HepG2 (cell line): ENCODE data around the gene PAK3. TPM values are rescaled to one million over a fixed set of nuclear protein-coding genes. Genes with fewer than 3 reads are reported as not detected.

Experiments used
- ATAC-seq: fragments of 200-7000 bp; cut with Tn5 transposase; 3 replicates; pipeline ENCODE4 v1.9.1; 2020; ENCODE audit warnings: mild to moderate bottlenecking, moderate library complexity
- BruUV-seq: library from RNA; stranded (reverse); fragments of 400-500 nt; replicated peaks from 2 replicates; lab custom pipeline; 2021; lab: Mats Ljungman, UMichigan
- CTCF ChIA-PET: fragments of 300-600 bp; formaldehyde crosslinking; extraction: SDS; loops from one replicate; lab custom pipeline; 2021; ENCODE audit warnings: low total read pairs, inconsistent platforms, low intra/inter-chr PET ratio; lab: Yijun Ruan, JAX
- POLR2A ChIA-PET: fragments of 350-600 bp; sonication (Branson Sonifier 250); formaldehyde crosslinking; loops from one replicate; lab custom pipeline; 2020; ENCODE audit warnings: antibody characterized with exemption, inconsistent platforms; lab: Yijun Ruan, JAX
- DNase-seq: peaks from one replicate; pipeline ENCODE4 v3.0.0-alpha.2; 2015; ENCODE audit warnings: low spot score
- FAIRE-seq: peaks from 3 replicates; lab custom pipeline; 2011; peaks lifted over from hg19 to GRCh38; lab: Jason Lieb, UNC
- H2AFZ ChIP-seq: one replicate; pipeline ENCODE4 v1.6.1; 2011; ENCODE audit warnings: low read length, inconsistent platforms
- H3K27ac ChIP-seq: fragments of 300-600 bp; 3 replicates; pipeline ENCODE4 v1.8.0; 2011; ENCODE audit warnings: mixed run types, mild to moderate bottlenecking, mixed read lengths, low read length, inconsistent platforms; ENCODE audit not compliant: insufficient read depth; ENCODE audit errors: extremely low read length
- H3K27me3 ChIP-seq, 2 experiments: fragments of 200-600 bp in 1 of 2; 2 replicates in 1 of 2; 3 replicates in 1 of 2; pipeline versions ENCODE4 v1.6.0 to v1.8.0; 2011; ENCODE audit warnings: low read length in 2 of 2, mild to moderate bottlenecking in 2 of 2, moderate library complexity in 2 of 2, inconsistent platforms in 1 of 2; ENCODE audit not compliant: insufficient read depth in 2 of 2, control insufficient read depth in 1 of 2
- H3K36me3 ChIP-seq, 2 experiments: fragments of 200-600 bp in 1 of 2; replicated peaks in 1 of 2; 2 replicates in 1 of 2; 3 replicates in 1 of 2; pipeline versions ENCODE4 v1.5.1 to v1.8.0; 2011; ENCODE audit warnings: low read length in 2 of 2, inconsistent platforms in 1 of 2; ENCODE audit not compliant: insufficient read depth in 2 of 2, control insufficient read depth in 1 of 2
- H3K4me1 ChIP-seq: 2 replicates; pipeline ENCODE4 v1.5.1; 2012; ENCODE audit warnings: low read length, inconsistent platforms; ENCODE audit not compliant: insufficient read depth
- H3K4me2 ChIP-seq: 2 replicates; pipeline ENCODE4 v1.6.0; 2011; ENCODE audit warnings: low read depth, low read length, inconsistent platforms
- H3K4me3 ChIP-seq, 3 experiments: fragments of 200-600 bp in 1 of 3; sonication (generic), shearing (Covaris generic) in 1 of 3; replicated peaks in 1 of 3; 2 replicates each; pipeline ENCODE4 v1.5.1; 2011 to 2016; ENCODE audit warnings: low read length in 3 of 3, inconsistent platforms in 2 of 3, low read depth in 2 of 3, mild to moderate bottlenecking in 2 of 3, control low read depth in 1 of 3, mixed read lengths in 1 of 3; ENCODE audit not compliant: insufficient read depth in 1 of 3
- H3K79me2 ChIP-seq: one replicate; pipeline ENCODE4 v1.6.1; 2011; ENCODE audit warnings: low read length, inconsistent platforms; ENCODE audit not compliant: insufficient read depth
- H3K9ac ChIP-seq: 2 replicates; pipeline ENCODE4 v1.6.0; 2011; ENCODE audit warnings: mild to moderate bottlenecking, low read depth, low read length, inconsistent platforms; ENCODE audit not compliant: insufficient read depth
- H3K9me3 ChIP-seq: 2 replicates; pipeline ENCODE4 v1.5.1; 2012; ENCODE audit warnings: mild to moderate bottlenecking, low read length
- H4K20me1 ChIP-seq: 2 replicates; pipeline ENCODE4 v1.6.0; 2011; ENCODE audit warnings: inconsistent platforms, mild to moderate bottlenecking, low read length, moderate library complexity; ENCODE audit not compliant: insufficient read depth
- GATAD1 ChIP-seq: IDR thresholded peaks from 2 replicates; pipeline ENCODE4 v1.6.1; 2016; ENCODE audit warnings: missing genetic modification reagents, missing compliant biosample characterization
- HES4 ChIP-seq: sonication (generic); formaldehyde crosslinking; IDR thresholded peaks from 2 replicates; pipeline ENCODE4 v1.9.0; 2021; ENCODE audit warnings: mild to moderate bottlenecking, missing genetic modification reagents, borderline replicate concordance
- HNRNPH1 ChIP-seq: fragments of 200-400 bp; formaldehyde crosslinking; optimal IDR thresholded peaks from 2 replicates; pipeline ENCODE3; 2017; ENCODE audit warnings: mild to moderate bottlenecking, low read depth, low read length
- JUN ChIP-seq: sonication (generic); formaldehyde crosslinking; IDR thresholded peaks from 2 replicates; pipeline ENCODE4 v1.4.0; 2020; ENCODE audit warnings: mild to moderate bottlenecking, missing genetic modification reagents
- KAT8 ChIP-seq: IDR thresholded peaks from 2 replicates; pipeline ENCODE4 v1.6.1; 2016; ENCODE audit warnings: missing genetic modification reagents, missing compliant biosample characterization
- KDM2A ChIP-seq: sonication (generic); formaldehyde crosslinking; IDR thresholded peaks from 2 replicates; pipeline ENCODE4 v1.4.0; 2020; ENCODE audit warnings: low read depth, missing genetic modification reagents, borderline replicate concordance
- THAP11 ChIP-seq: IDR thresholded peaks from 2 replicates; pipeline ENCODE4 v1.6.1; 2016; ENCODE audit warnings: missing biosample characterization, missing genetic modification reagents
- U2AF1 ChIP-seq: fragments of 200-400 bp; formaldehyde crosslinking; optimal IDR thresholded peaks from 2 replicates; pipeline ENCODE3; 2017; ENCODE audit warnings: mild to moderate bottlenecking, low read depth, low read length
- ZBTB38 ChIP-seq: sonication (generic); formaldehyde crosslinking; IDR thresholded peaks from 2 replicates; pipeline ENCODE4 v1.5.1; 2020; ENCODE audit warnings: mild to moderate bottlenecking, missing genetic modification reagents
- ZMYM4 ChIP-seq: sonication (generic); formaldehyde crosslinking; IDR thresholded peaks from 2 replicates; pipeline ENCODE4 v1.8.1; 2023; ENCODE audit warnings: mild to moderate bottlenecking, missing genetic modification reagents
- ZNF101 ChIP-seq: sonication (generic); formaldehyde crosslinking; IDR thresholded peaks from 2 replicates; pipeline ENCODE4 v1.4.0; 2020; ENCODE audit warnings: mild to moderate bottlenecking, low read depth, missing genetic modification reagents, borderline replicate concordance
- ZNF3 ChIP-seq: IDR thresholded peaks from 2 replicates; pipeline ENCODE4 v1.7.0; 2017; ENCODE audit warnings: inconsistent platforms
- ZNF724P ChIP-seq: sonication (generic); formaldehyde crosslinking; IDR thresholded peaks from 2 replicates; pipeline ENCODE4 v1.8.0; 2022; ENCODE audit warnings: missing genetic modification reagents, borderline replicate concordance
- ZNF761 ChIP-seq: sonication (generic); formaldehyde crosslinking; conservative IDR thresholded peaks from 2 replicates; pipeline ENCODE4 v1.4.0; 2020; ENCODE audit warnings: mild to moderate bottlenecking, missing genetic modification reagents
- ZNF782 ChIP-seq: sonication (generic); formaldehyde crosslinking; IDR thresholded peaks from 2 replicates; pipeline ENCODE4 v1.4.0; 2020; ENCODE audit warnings: missing genetic modification reagents, mild to moderate bottlenecking, borderline replicate concordance
- WGBS: methylation state at CpG from one replicate; pipeline ENCODE4 v1.1.6; 2017; ENCODE audit warnings: low lambda C conversion rate; 5-methylcytosine and 5-hydroxymethylcytosine counted together
- in situ Hi-C: cut with HindIII; loops from 2 replicates; pipeline ENCODE4 v1.10.0; 2017; ENCODE audit warnings: low pct_unique_long_range_greater_than_20kb; ENCODE audit not compliant: extremely low pct_ligation_motif_present
- intact Hi-C: fragments of 100-400 bp; cut with micrococcal nuclease; formaldehyde crosslinking; loops from one replicate; pipeline ENCODE4 v1.10.0; 2022; ENCODE audit not compliant: unreplicated experiment
- polyA plus RNA-seq, 8 experiments: library from polyadenylated mRNA; depleted of rRNA in 3 of 8; stranded (reverse) in 7 of 8; unstranded in 1 of 8; fragments of >200 nt; fragmentation: Illumina TruSeq in 4 of 8; extraction: Trizol in 4 of 8; gene quantifications; 2 replicates each; pipeline versions ENCODE4 v1.2.1 to v1.2.3, GENCODE V29; 2011 to 2016; ENCODE audit warnings: low read depth in 4 of 8, missing spikeins in 1 of 8, mixed read lengths in 1 of 8; ENCODE audit not compliant: insufficient read depth in 1 of 8
- total RNA-seq, 5 experiments: library from RNA; depleted of rRNA; stranded (reverse); fragments of >200 nt; fragmentation: Illumina TruSeq; extraction: Trizol; gene quantifications; 2 replicates each; pipeline ENCODE4 v1.2.3, GENCODE V29; 2016; ENCODE audit warnings: low read depth in 1 of 5
- TF ChIP-seq, protein P1 (sequence below): sonication (generic); formaldehyde crosslinking; IDR thresholded peaks from 2 replicates; pipeline ENCODE4 v1.5.0; 2020; ENCODE audit warnings: mild to moderate bottlenecking, missing genetic modification reagents, borderline replicate concordance
- TF ChIP-seq, protein P2 (sequence below): sonication (generic); formaldehyde crosslinking; IDR thresholded peaks from 2 replicates; pipeline ENCODE4 v1.8.1; 2023; ENCODE audit warnings: mild to moderate bottlenecking, moderate library complexity, missing genetic modification reagents

PAK3 gene
- total and polyA plus RNA-seq, 2 of the 13 experiments (the other 11 are each of a cell fraction or from before 2014, with no cell fraction given): not detected

DNA sequence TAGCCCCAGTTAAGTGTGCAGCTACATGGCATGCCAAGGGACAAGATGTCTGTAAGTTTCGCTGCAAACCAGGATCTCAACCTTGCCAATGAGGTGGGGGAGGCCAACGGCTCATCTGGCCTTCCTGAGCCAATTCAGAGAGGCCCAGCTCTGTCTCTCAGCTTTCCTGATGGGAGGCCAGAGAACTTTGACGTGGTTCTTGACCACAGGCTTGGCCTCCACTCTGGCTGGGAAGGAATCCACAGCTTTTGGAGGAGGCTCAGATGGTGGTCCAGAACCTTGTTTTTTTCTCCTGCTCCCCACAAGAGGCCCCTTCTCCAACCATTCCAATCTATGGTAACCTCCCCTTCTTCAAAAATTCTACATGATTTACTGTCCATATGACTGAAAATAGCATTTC, 164.5 kb downstream of the PAK3 start (continued):
- TF ChIP-seq, protein P1, sequence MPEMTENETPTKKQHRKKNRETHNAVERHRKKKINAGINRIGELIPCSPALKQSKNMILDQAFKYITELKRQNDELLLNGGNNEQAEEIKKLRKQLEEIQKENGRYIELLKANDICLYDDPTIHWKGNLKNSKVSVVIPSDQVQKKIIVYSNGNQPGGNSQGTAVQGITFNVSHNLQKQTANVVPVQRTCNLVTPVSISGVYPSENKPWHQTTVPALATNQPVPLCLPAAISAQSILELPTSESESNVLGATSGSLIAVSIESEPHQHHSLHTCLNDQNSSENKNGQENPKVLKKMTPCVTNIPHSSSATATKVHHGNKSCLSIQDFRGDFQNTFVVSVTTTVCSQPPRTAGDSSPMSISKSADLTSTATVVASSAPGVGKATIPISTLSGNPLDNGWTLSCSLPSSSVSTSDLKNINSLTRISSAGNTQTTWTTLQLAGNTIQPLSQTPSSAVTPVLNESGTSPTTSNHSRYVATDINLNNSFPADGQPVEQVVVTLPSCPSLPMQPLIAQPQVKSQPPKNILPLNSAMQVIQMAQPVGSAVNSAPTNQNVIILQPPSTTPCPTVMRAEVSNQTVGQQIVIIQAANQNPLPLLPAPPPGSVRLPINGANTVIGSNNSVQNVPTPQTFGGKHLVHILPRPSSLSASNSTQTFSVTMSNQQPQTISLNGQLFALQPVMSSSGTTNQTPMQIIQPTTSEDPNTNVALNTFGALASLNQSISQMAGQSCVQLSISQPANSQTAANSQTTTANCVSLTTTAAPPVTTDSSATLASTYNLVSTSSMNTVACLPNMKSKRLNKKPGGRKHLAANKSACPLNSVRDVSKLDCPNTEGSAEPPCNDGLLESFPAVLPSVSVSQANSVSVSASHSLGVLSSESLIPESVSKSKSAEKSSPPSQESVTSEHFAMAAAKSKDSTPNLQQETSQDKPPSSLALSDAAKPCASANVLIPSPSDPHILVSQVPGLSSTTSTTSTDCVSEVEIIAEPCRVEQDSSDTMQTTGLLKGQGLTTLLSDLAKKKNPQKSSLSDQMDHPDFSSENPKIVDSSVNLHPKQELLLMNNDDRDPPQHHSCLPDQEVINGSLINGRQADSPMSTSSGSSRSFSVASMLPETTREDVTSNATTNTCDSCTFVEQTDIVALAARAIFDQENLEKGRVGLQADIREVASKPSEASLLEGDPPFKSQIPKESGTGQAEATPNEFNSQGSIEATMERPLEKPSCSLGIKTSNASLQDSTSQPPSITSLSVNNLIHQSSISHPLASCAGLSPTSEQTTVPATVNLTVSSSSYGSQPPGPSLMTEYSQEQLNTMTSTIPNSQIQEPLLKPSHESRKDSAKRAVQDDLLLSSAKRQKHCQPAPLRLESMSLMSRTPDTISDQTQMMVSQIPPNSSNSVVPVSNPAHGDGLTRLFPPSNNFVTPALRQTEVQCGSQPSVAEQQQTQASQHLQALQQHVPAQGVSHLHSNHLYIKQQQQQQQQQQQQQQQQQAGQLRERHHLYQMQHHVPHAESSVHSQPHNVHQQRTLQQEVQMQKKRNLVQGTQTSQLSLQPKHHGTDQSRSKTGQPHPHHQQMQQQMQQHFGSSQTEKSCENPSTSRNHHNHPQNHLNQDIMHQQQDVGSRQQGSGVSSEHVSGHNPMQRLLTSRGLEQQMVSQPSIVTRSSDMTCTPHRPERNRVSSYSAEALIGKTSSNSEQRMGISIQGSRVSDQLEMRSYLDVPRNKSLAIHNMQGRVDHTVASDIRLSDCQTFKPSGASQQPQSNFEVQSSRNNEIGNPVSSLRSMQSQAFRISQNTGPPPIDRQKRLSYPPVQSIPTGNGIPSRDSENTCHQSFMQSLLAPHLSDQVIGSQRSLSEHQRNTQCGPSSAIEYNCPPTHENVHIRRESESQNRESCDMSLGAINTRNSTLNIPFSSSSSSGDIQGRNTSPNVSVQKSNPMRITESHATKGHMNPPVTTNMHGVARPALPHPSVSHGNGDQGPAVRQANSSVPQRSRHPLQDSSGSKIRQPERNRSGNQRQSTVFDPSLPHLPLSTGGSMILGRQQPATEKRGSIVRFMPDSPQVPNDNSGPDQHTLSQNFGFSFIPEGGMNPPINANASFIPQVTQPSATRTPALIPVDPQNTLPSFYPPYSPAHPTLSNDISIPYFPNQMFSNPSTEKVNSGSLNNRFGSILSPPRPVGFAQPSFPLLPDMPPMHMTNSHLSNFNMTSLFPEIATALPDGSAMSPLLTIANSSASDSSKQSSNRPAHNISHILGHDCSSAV: no peak
- TF ChIP-seq JUN (CRISPR knock-in tag) (no peak), ZNF101 (CRISPR knock-in tag) (no peak), HNRNPH1 (no peak)
- TF ChIP-seq, all 625 proteins: peak for 0

DNA sequence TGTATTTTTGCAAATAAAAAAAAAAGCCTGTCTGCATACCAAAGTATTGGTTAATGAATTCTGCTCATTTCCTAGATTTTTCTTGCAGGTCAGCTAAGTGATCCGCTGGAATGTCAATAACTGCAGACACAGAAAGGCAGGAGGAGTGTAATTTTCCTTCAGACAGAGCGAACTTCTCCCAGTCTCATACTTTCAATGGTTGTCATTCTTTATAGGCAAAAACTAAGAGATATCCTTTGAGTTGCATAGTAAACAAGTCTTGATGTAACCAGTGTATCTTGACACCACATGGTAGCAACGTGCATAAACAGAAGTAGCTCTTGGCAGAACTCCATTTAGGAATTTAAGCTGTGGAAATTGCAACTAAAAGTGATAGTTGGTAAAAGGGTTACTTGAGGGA, 166.1 kb downstream of the PAK3 start:
- Histone ChIP-seq H3K27me3 (no peaks in the 10 kb centered on the region), H3K79me2 (no peaks in the 10 kb centered on the region), H2AFZ (no peak overlapping the region), H3K4me2 (no peak overlapping the region), H4K20me1 (no peaks in the 10 kb centered on the region), H3K27ac (no peak overlapping the region), H3K9me3 (no peaks in the 10 kb centered on the region), H3K4me1 (no peaks in the 10 kb centered on the region), H3K4me3 (no peak overlapping the region), H3K36me3 (no peaks in the 10 kb centered on the region), H3K9ac (no peak overlapping the region)
- no TSS peak for BruUV-seq
- intact Hi-C loops (no loop called here), in situ Hi-C loops (no loop called here)
- no peak for FAIRE-seq
- WGBS: 24% methylated on average over 3 of the region's 3 CpGs
- no peak for ATAC-seq
- no peak for DNase-seq
- CTCF ChIA-PET: no interaction called here
- POLR2A ChIA-PET: no interaction called here
- TF ChIP-seq ZNF3 (CRISPR knock-in tag) (no peak), GATAD1 (no peak), U2AF1 (no peak), ZMYM4 (no peak), ZNF782 (CRISPR knock-in tag) (no peak), KAT8 (CRISPR knock-in tag) (no peak), ZBTB38 (no peak), THAP11 (CRISPR knock-in tag) (no peak), HES4 (CRISPR knock-in tag) (no peak), ZNF761 (CRISPR knock-in tag) (no peak), KDM2A (CRISPR knock-in tag) (no peak), ZNF724P (CRISPR knock-in tag) (no peak)
- TF ChIP-seq, protein P2, sequence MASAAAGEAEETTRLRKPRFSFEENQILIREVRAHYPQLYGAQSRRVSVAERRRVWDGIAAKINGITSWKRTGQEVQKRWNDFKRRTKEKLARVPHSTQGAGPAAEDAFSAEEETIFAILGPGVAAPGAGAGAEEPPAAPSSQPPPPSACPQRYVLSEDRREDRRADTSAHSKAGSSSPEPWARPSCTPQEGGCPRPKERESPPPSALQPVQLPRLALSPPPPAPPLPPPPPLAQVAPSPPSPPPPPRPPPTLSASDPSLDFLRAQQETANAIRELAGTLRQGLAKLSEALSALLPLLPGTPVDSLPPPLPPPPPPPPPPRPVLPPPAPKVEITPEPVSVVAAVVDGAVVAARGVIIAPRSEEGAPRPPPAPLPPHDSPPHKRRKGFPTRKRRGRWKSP (CRISPR knock-in tag): no peak
